Hematopoietic multipotent progenitor cell treated with erythropoietin and hydrocortisone succinate and interleukin-3 and kit ligand, for 15 days (in vitro differentiated cells): ENCODE results near the gene DDX11.
"Not testable (repeated sequence)": the region's sequence is repeated elsewhere in the genome, so short reads cannot be mapped to it uniquely, and the experiment has no call there.

Source experiments
- DNase-seq: peaks from one replicate; pipeline ENCODE4 v3.0.0-alpha.2; 2015; ENCODE audit warnings: low spot score

The DDX11 gene

DNA sequence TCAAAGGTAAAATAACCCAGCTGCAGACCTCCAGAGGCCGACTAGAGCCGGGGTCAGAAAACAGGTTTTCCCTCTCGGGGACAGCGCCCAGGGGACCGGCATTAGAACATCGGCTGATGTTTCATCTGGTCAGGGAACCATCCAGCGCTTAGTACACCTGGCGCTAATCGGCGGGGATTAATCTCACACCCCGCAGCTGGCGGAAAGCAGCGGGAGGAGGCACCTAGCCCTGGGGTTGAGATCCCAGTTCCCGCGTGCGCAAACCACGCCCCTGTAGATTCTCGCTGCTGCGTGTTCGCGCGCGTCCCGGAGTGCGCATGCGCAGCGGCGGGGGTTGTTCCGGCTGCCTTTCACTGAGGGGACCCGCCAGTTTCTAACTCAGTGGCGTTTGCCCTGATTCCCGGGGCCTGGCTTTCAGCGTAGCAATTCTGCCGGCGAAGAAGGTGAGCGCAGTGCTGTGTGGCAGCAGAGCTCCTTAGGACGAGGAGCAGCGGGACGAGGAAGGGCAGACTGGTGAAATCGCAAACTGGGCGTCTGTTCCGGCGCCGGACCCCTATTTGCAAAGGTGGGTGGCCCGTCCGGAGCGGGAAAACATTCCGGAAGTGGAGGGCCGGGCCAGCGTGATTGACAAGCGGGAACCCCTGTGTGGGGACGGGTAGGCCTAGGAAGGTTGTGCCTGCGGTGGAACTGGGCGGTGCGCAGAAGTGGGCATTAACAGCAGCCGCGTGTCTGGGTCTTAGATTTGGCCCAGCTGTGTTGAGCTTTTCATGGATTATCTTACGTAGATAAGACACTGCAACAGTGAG lies at the start of gene DDX11:
TSS of gene DDX11 (plus strand) at position 334 of the 806 bp plus-strand sequence. CDS start 4,534 bp downstream, outside the sequence.
- DNase-seq, result peak; percentile 82

DNA sequence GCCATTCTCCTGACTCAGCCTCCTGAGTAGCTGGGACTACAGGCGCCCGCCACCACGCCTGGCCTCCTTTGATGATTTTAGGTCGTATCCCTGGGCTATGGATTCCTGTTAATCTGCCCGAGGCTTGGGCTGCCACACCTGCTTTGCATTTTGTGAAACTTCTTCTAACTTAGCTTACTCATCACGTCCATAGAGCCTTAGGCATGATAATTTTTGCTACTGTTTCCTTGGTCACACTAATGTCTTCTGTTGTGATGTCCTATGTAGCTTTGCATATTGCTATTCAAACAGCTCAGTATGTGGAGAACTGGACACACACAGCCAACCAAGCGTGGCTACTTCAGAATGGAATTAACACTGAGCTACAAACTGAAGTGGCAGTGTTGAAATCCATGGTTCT lies 47.5 kb upstream of the DDX11 start:
- DNase-seq, result no peak

DNA sequence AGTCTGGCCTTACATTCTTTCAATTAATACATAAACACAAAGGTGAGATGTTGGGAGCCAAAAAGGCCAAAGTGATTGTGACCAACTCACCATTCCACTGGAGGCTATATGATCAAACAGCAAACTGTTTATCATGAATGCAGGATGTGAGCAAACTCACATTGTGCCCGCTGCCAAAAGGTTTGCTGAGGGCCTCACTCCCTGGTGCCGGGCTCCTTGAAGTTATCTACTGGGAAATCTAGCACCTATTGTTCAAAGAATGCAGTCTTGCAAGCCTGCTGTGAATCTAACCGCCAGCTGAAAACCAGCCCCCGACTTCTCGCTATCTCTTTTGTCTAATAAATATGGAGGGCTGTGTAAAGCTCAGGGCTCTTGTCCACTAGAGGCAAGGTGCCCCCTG lies 46.7 kb upstream of the DDX11 start:
- DNase-seq, result not testable (repeated sequence)

- no peak for DNase-seq
These were observed 44.2 kb upstream of the DDX11 start for GRCh38 chr12:31029468-31029867.

GRCh38 chr12:31029916-31030562 lies 43.6 kb upstream of the DDX11 start:
- no peak for DNase-seq

DNA sequence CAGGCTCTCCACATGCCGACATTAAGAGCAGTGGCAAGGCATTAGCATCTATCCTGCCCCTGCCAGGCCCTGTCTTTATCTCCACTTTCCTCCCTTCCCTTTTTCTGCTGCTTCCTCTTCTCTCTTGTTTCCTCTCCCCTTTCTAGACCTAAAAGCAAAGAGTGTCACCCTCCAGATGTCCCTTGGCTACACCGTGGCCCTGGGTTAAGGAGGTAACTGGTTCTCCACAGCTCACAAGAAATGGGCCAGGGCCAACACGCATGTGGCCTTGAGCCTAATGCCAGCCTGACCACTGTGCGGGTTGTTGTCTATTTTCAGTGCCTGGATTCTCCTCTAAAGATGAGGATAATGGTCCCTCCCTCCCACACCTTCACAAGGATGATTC lies 41.7 kb upstream of the DDX11 start:
- no peak for DNase-seq

GRCh38 chr12:31033146-31033545 lies 40.5 kb upstream of the DDX11 start:
- DNase-seq, result no peak

- no peak for DNase-seq
These were observed 40.0 kb upstream of the DDX11 start for GRCh38 chr12:31033681-31034080.

GRCh38 chr12:31034372-31034771 lies 39.3 kb upstream of the DDX11 start:
- DNase-seq, result no peak

DNA sequence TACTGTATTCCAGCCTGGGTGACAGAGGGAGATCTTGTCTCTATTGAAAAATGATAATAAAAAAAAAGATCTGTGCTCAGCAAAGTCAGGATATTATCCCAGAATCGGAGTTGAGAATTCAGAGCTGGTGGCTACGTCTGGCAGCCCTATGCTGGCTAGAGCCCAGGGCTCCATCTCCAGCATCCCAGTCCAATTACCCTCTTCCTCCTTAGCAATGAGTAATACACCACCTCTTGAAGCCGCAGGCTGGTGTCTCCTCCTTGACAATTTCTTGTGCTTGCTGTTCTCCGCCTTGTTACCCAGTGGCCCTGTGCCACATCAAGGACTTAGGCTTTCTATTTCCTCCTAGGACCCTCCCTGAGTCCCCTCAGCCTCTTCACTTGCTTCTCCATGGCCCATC lies 38.4 kb upstream of the DDX11 start:
- no peak for DNase-seq

DNA sequence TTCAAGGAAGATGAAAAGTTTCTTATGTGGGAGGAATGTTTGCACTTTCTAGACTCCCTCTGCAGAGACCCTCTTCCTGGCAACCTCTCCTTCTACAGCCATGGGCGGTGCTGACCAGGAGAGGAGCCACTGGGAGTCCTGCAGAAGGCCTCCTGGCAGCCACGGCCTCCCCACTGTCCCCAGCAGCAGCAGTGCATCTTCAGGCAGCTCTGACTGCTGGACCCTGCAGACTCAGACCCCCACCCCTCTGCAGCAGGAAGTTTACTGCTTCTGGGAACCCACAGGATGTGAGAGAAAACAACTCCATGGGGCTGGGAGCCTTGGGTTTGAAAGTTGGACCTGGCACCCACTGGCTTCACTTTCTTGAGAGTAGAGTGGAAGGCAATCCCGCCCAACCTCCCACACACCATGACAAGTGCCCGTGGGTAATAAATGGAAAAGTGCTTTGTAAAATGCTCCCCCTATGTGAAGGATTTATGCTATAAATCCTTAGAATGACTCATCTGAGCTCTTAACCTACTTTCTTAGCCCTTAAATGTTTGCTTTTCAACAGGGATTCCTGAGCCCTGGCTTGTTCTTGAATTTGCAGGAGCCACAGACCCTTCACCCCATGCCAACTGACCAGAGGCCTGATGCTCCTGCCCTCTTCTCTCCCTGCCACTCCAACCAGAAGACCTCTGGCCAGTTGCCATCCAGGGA lies 37.5 kb upstream of the DDX11 start:
- DNase-seq, result no peak

- DNase-seq, result no peak
These were observed 36.6 kb upstream of the DDX11 start for GRCh38 chr12:31037028-31037427.

- no peak for DNase-seq
These were observed 35.7 kb upstream of the DDX11 start for GRCh38 chr12:31037931-31038330.

GRCh38 chr12:31041033-31041564 lies 32.6 kb upstream of the DDX11 start:
- no peak for DNase-seq

- not testable (repeated sequence) for DNase-seq
These were observed 23.5 kb upstream of the DDX11 start for GRCh38 chr12:31050143-31050542.

- not testable (repeated sequence) for DNase-seq
These were observed 23.1 kb upstream of the DDX11 start for GRCh38 chr12:31050548-31050947.

DNA sequence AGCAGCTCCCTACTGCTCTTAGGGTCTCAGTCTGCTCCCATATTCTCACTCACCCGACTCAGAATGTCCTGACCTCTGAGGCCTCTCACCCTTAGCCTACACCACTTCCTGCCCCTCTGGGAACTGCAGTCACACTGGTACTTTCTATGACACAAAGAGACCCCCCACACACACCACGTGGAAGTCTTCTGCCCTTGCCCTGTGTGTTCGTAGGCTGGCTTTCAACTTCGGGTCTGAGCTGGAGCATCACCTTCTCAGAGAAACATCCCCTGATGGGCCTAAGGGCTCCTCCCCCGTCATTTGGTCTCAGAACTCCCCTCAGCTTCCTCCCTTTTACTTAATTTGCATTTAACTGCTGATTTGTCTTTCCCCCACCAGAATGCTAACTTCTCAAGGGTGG lies 22.0 kb upstream of the DDX11 start:
- DNase-seq, result not testable (repeated sequence)

GRCh38 chr12:31052121-31052520 lies 21.5 kb upstream of the DDX11 start:
- not testable (repeated sequence) for DNase-seq

- DNase-seq, result not testable (repeated sequence)
These were observed 20.8 kb upstream of the DDX11 start for GRCh38 chr12:31052666-31053439.

DNA sequence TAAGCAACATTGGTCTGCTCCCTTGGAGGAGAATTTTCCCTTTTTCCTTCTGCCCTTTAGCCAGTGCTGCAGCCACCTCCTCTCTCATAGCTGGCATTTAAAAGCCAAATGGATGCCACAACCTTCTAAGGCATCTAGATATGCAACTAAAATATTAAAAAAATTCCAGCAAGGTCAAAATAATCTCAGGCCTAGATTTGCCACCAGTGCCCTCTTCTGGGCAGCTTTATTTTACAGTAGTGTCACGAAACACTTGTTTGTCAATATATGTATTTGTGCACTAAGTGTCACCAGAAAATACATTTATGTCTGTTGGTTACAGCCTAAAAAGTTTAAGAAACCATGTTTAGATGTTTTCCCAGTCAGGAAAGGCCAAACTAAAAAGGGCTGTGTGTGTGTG lies 19.7 kb upstream of the DDX11 start:
- DNase-seq, result not testable (repeated sequence)

DNA sequence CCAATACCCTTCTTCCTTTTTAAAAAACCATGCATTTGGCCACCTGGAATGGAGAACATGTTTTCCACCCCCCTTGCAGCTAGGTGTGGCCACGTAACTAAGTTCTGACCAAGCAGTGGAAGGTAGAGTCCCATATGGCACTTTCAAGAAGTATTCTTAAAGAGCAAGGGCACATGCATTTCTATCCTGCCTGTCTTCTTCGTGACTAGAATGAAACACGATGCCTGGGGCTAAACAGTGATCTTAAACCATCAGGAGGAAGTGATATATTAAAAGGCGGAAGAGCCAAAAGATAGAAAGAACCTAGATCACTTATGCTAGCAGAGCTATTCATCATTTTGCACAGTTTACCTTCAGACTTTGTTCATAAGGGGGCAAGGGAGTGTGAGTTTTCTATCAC lies 16.0 kb upstream of the DDX11 start:
- DNase-seq, result no peak

DNA sequence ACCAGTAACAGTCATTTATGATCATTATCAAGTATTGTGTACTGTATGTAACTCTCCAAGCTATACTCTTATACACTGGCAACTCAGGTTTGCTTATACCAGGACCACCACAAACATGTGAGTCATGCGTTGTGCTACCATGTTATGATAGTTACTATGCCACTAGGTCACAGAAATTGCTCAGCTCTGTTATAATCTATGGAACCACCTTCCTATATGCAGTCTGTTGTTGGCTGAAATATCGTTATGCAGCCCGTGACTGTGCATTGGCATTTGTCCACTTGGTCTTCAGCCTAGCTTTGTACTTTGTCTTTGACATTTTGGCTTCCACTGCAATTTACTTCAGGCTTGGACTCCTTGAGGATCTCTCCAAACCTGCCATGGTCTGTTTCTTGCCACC lies 7.5 kb upstream of the DDX11 start:
- DNase-seq, result peak; percentile 35
